ENCODE data around the gene PBXIP1. TPM values are rescaled to one million over a fixed set of nuclear protein-coding genes. Genes with fewer than 3 reads are reported as not detected.

PBXIP1 gene
- total RNA-seq, 1 donor from 2014 or later, result 69.1 TPM

GRCh38 chr1:154963643-154964042 is 7.7 kb upstream of the PBXIP1 start:
- Mint-ChIP-seq H3K9me3 (ENCODE audit: low read depth) (no peaks in the 10 kb centered on the region), H3K36me3 (ENCODE audit: insufficient read depth) (peaks cover 8% of the 10 kb centered on the region), H3K27ac (peak overlapping the region; percentile 91), H3K4me1 (ENCODE audit: low read depth) (peaks cover 14% of the 10 kb centered on the region), H3K4me3 (ENCODE audit: low read depth) (no peak overlapping the region), H3K27me3 (no peaks in the 10 kb centered on the region)
- no peak for TF ChIP-seq CTCF (IDR thresholded peaks at IDR 0.05; ENCODE audit: unreplicated experiment)
- DNase-seq (ENCODE audit: low spot score, unreplicated experiment), result no peak

GRCh38 chr1:154962795-154963330 is 7.0 kb upstream of the PBXIP1 start:
- TF ChIP-seq CTCF (IDR thresholded peaks at IDR 0.05; ENCODE audit: unreplicated experiment), result no peak
- peaks cover 6% of the 10 kb centered on the region for H3K36me3 Mint-ChIP-seq (ENCODE audit: insufficient read depth)
- no peaks in the 10 kb centered on the region for H3K27me3 Mint-ChIP-seq
- no peaks in the 10 kb centered on the region for H3K9me3 Mint-ChIP-seq (ENCODE audit: low read depth)
- H3K4me1 Mint-ChIP-seq (ENCODE audit: low read depth), result peaks cover 14% of the 10 kb centered on the region
- H3K4me3 Mint-ChIP-seq (ENCODE audit: low read depth), result peak overlapping the region; percentile 90
- H3K27ac Mint-ChIP-seq, result peak overlapping the region; percentile 97
- DNase-seq (ENCODE audit: low spot score, unreplicated experiment), result no peak

GRCh38 chr1:154962156-154962749 is 6.4 kb upstream of the PBXIP1 start:
- H3K9me3 Mint-ChIP-seq (ENCODE audit: low read depth), result no peaks in the 10 kb centered on the region
- H3K4me1 Mint-ChIP-seq (ENCODE audit: low read depth), result peaks cover 16% of the 10 kb centered on the region
- peak overlapping the region; percentile 97 for H3K27ac Mint-ChIP-seq
- H3K27me3 Mint-ChIP-seq, result no peaks in the 10 kb centered on the region
- no peak for TF ChIP-seq CTCF (IDR thresholded peaks at IDR 0.05; ENCODE audit: unreplicated experiment)
- peaks cover 6% of the 10 kb centered on the region for H3K36me3 Mint-ChIP-seq (ENCODE audit: insufficient read depth)
- no peak for DNase-seq (ENCODE audit: low spot score, unreplicated experiment)
- peak overlapping the region; percentile 90 for H3K4me3 Mint-ChIP-seq (ENCODE audit: low read depth)

GRCh38 chr1:154961207-154962155 is 5.6 kb upstream of the PBXIP1 start, which contains the start of gene PYGO2:
PYGO2 (minus strand) TSS chr1:154961782; CDS start chr1:154961576, 206 bp downstream.
- Mint-ChIP-seq H3K27ac (peak within 1 kb of the TSS; percentile 97), H3K9me3 (ENCODE audit: low read depth) (no peaks in the 10 kb centered on the region), H3K4me1 (ENCODE audit: low read depth) (peaks cover 24% of the 10 kb centered on the region), H3K4me3 (ENCODE audit: low read depth) (peak within 1 kb of the TSS; percentile 92), H3K27me3 (no peaks in the 10 kb centered on the region), H3K36me3 (ENCODE audit: insufficient read depth) (peaks cover 6% of the 10 kb centered on the region)
- peak; percentile 56 for DNase-seq (ENCODE audit: low spot score, unreplicated experiment)
- peak; percentile 65 for TF ChIP-seq CTCF (IDR thresholded peaks at IDR 0.05; ENCODE audit: unreplicated experiment)

GRCh38 chr1:154960446-154961136 is 4.7 kb upstream of the PBXIP1 start:
- H3K36me3 Mint-ChIP-seq (ENCODE audit: insufficient read depth), result peaks cover 5% of the 10 kb centered on the region
- no peak for DNase-seq (ENCODE audit: low spot score, unreplicated experiment)
- no peak for TF ChIP-seq CTCF (IDR thresholded peaks at IDR 0.05; ENCODE audit: unreplicated experiment)
- H3K4me3 Mint-ChIP-seq (ENCODE audit: low read depth), result peak overlapping the region; percentile 92
- peak overlapping the region; percentile 96 for H3K27ac Mint-ChIP-seq
- peaks cover 32% of the 10 kb centered on the region for H3K4me1 Mint-ChIP-seq (ENCODE audit: low read depth)
- H3K27me3 Mint-ChIP-seq, result no peaks in the 10 kb centered on the region
- H3K9me3 Mint-ChIP-seq (ENCODE audit: low read depth), result no peaks in the 10 kb centered on the region
